GM18526 (cell line): ENCODE measurements around the gene KRTAP4-11.
"Not testable (repeated sequence)": the region's sequence is repeated elsewhere in the genome, so short reads cannot be mapped to it uniquely, and the experiment has no call there.

ENCODE experiments used
- POLR2A ChIP-seq: IDR thresholded peaks from 3 replicates; pipeline ENCODE4 v1.6.1; 2011; ENCODE audit not compliant: insufficient read length; ENCODE audit errors: extremely low read depth

KRTAP4-11 gene

GRCh38 chr17:41127371-41127770 lies 9.2 kb upstream of the KRTAP4-11 start:
- TF ChIP-seq POLR2A = no peak

- TF ChIP-seq POLR2A = no peak
Measured at GRCh38 chr17:41126412-41126811, 8.2 kb upstream of the KRTAP4-11 start.

GRCh38 chr17:41125064-41125463 lies 6.9 kb upstream of the KRTAP4-11 start:
- no peak for TF ChIP-seq POLR2A

- TF ChIP-seq POLR2A = not testable (repeated sequence)
Measured at GRCh38 chr17:41123991-41124371, 5.8 kb upstream of the KRTAP4-11 start, which contains the start of gene KRTAP4-12. TSS of gene KRTAP4-12 (minus strand) at chr17:41124182. CDS start at chr17:41124122, 60 bp downstream.

GRCh38 chr17:41121742-41122141 lies 3.6 kb upstream of the KRTAP4-11 start:
- TF ChIP-seq POLR2A = no peak

- TF ChIP-seq POLR2A = no peak
Measured at GRCh38 chr17:41118721-41119120, 548 bp upstream of the KRTAP4-11 start.

GRCh38 chr17:41116297-41116696 lies 1.9 kb downstream of the KRTAP4-11 start:
- TF ChIP-seq POLR2A = no peak

GRCh38 chr17:41111151-41111885 lies 6.9 kb downstream of the KRTAP4-11 start:
- no peak for TF ChIP-seq POLR2A

GRCh38 chr17:41107941-41108450 lies 10.2 kb downstream of the KRTAP4-11 start:
- TF ChIP-seq POLR2A = no peak

- TF ChIP-seq POLR2A = not testable (repeated sequence)
Measured at GRCh38 chr17:41105347-41105746, 12.8 kb downstream of the KRTAP4-11 start, which contains the start of gene KRTAP4-9. TSS of gene KRTAP4-9 (plus strand) at chr17:41105389. CDS start at chr17:41105389, 0 bp downstream.

GRCh38 chr17:41103896-41104295 lies 14.3 kb downstream of the KRTAP4-11 start:
- TF ChIP-seq POLR2A = no peak

- TF ChIP-seq POLR2A = no peak
Measured at GRCh38 chr17:41101586-41102259, 16.4 kb downstream of the KRTAP4-11 start, which contains the start of gene KRTAP4-16. TSS of gene KRTAP4-16 (minus strand) at chr17:41102209. CDS start at chr17:41102209, 0 bp downstream.

GRCh38 chr17:41098481-41098880 lies 19.7 kb downstream of the KRTAP4-11 start:
- TF ChIP-seq POLR2A = no peak

- no peak for TF ChIP-seq POLR2A
Measured at GRCh38 chr17:41098042-41098441, 20.1 kb downstream of the KRTAP4-11 start, which contains the start of gene KRTAP4-8. TSS of gene KRTAP4-8 (minus strand) at chr17:41098142. CDS start at chr17:41098084, 58 bp downstream.

- TF ChIP-seq POLR2A = no peak
Measured at GRCh38 chr17:41096055-41096454, 22.1 kb downstream of the KRTAP4-11 start.
